ENCODE data around the gene FBXO11.

Gene FBXO11

GRCh38 chr2:47782381-47782670, 124.0 kb downstream of the FBXO11 start:
- peaks cover 21% of the 10 kb centered on the region for H3K36me3 ChIP-seq (replicated peaks)
- in situ Hi-C loops (cut with MboI; ENCODE audit: low sequenced_read_pairs), result no loop called here
- no peaks in the 10 kb centered on the region; the same call in 1 of the 2 replicates for H3K9me3 ChIP-seq
- peaks cover 9% of the 10 kb centered on the region; the same call in 1 of the 2 replicates for H3K4me1 ChIP-seq
- H3K4me3 ChIP-seq, result peak overlapping the region; percentile 91
- H3K27me3 ChIP-seq (ENCODE audit: low read depth), result no peaks in the 10 kb centered on the region
- peak in 1 of 2 experiments; percentile 39 for DNase-seq (ENCODE audit: low spot score in 2 of 2)

- H3K4me3 ChIP-seq, result no peak overlapping the region
- no peaks in the 10 kb centered on the region for H3K9me3 ChIP-seq
- H3K36me3 ChIP-seq (replicated peaks), result peaks cover 3% of the 10 kb centered on the region
- no peak for DNase-seq (ENCODE audit: low spot score in 2 of 2)
- in situ Hi-C loops (cut with MboI; ENCODE audit: low sequenced_read_pairs), result no loop called here
- 0 out of 2 replicates have a peak, but pooled peaks cover 3% of the 10 kb centered on the region for H3K4me1 ChIP-seq
- H3K27me3 ChIP-seq (ENCODE audit: low read depth), result no peaks in the 10 kb centered on the region
Observed at GRCh38 chr2:47779426-47779790, 126.9 kb downstream of the FBXO11 start.

GRCh38 chr2:47778698-47779425, 127.4 kb downstream of the FBXO11 start:
- peak in 1 of 2 experiments; percentile 8 for DNase-seq (ENCODE audit: low spot score in 2 of 2)
- in situ Hi-C loops (cut with MboI; ENCODE audit: low sequenced_read_pairs), result no loop called here
- H3K4me1 ChIP-seq, result no peaks in the 10 kb centered on the region

GRCh38 chr2:47777277-47777937, 128.9 kb downstream of the FBXO11 start:
- Histone ChIP-seq H3K9me3 (no peaks in the 10 kb centered on the region), H3K27me3 (ENCODE audit: low read depth) (no peaks in the 10 kb centered on the region), H3K4me3 (no peak overlapping the region), H3K36me3 (replicated peaks) (no peaks in the 10 kb centered on the region), H3K4me1 (no peaks in the 10 kb centered on the region)
- no peak for DNase-seq (ENCODE audit: low spot score in 2 of 2)
- in situ Hi-C loops (cut with MboI; ENCODE audit: low sequenced_read_pairs), result no loop called here

More at GRCh38 chr2:47778698-47779425, 127.4 kb downstream of the FBXO11 start:
- Histone ChIP-seq H3K27me3 (ENCODE audit: low read depth) (no peaks in the 10 kb centered on the region), H3K36me3 (replicated peaks) (no peaks in the 10 kb centered on the region), H3K9me3 (no peaks in the 10 kb centered on the region), H3K4me3 (no peak overlapping the region)

- Histone ChIP-seq H3K4me3 (no peak overlapping the region), H3K9me3 (no peaks in the 10 kb centered on the region), H3K36me3 (replicated peaks) (no peaks in the 10 kb centered on the region), H3K4me1 (no peaks in the 10 kb centered on the region), H3K27me3 (ENCODE audit: low read depth) (no peaks in the 10 kb centered on the region)
- in situ Hi-C loops (cut with MboI; ENCODE audit: low sequenced_read_pairs), result no loop called here
- no peak for DNase-seq (ENCODE audit: low spot score in 2 of 2)
Observed at GRCh38 chr2:47774567-47774966, 131.7 kb downstream of the FBXO11 start.

GRCh38 chr2:47772343-47772742, 134.0 kb downstream of the FBXO11 start:
- Histone ChIP-seq H3K9me3 (no peaks in the 10 kb centered on the region), H3K27me3 (ENCODE audit: low read depth) (no peaks in the 10 kb centered on the region), H3K4me3 (no peak overlapping the region), H3K4me1 (no peaks in the 10 kb centered on the region), H3K36me3 (replicated peaks) (no peaks in the 10 kb centered on the region)
- in situ Hi-C loops (cut with MboI; ENCODE audit: low sequenced_read_pairs), result no loop called here
- DNase-seq (ENCODE audit: low spot score in 2 of 2), result no peak

- peak in 1 of 2 experiments; percentile 27 for DNase-seq (ENCODE audit: low spot score in 2 of 2)
- Histone ChIP-seq H3K4me3 (no peak overlapping the region), H3K9me3 (no peaks in the 10 kb centered on the region), H3K36me3 (replicated peaks) (no peaks in the 10 kb centered on the region), H3K4me1 (no peaks in the 10 kb centered on the region), H3K27me3 (ENCODE audit: low read depth) (no peaks in the 10 kb centered on the region)
- in situ Hi-C loops (cut with MboI; ENCODE audit: low sequenced_read_pairs), result no loop called here
Observed at GRCh38 chr2:47771211-47771610, 135.1 kb downstream of the FBXO11 start.

GRCh38 chr2:47769318-47769717, 137.0 kb downstream of the FBXO11 start:
- no peak overlapping the region for H3K4me3 ChIP-seq
- no peaks in the 10 kb centered on the region for H3K27me3 ChIP-seq (ENCODE audit: low read depth)
- H3K9me3 ChIP-seq, result no peaks in the 10 kb centered on the region
- no peaks in the 10 kb centered on the region for H3K4me1 ChIP-seq
- in situ Hi-C loops (cut with MboI; ENCODE audit: low sequenced_read_pairs), result loop anchor here (5.0 to 10.0 kb wide), 2 partner anchors 325 to 432 kb away; no protein-coding TSS in a partner anchor
- DNase-seq (ENCODE audit: low spot score in 2 of 2), result no peak
- H3K36me3 ChIP-seq (replicated peaks), result no peaks in the 10 kb centered on the region

GRCh38 chr2:47767880-47768609, 138.3 kb downstream of the FBXO11 start:
- in situ Hi-C loops (cut with MboI; ENCODE audit: low sequenced_read_pairs), result loop anchor here (5.0 to 10.0 kb wide), 2 partner anchors 323 to 431 kb away; no protein-coding TSS in a partner anchor
- H3K9me3 ChIP-seq, result no peaks in the 10 kb centered on the region
- no peak overlapping the region for H3K4me3 ChIP-seq
- no peaks in the 10 kb centered on the region for H3K4me1 ChIP-seq
- no peaks in the 10 kb centered on the region for H3K36me3 ChIP-seq (replicated peaks)
- no peaks in the 10 kb centered on the region for H3K27me3 ChIP-seq (ENCODE audit: low read depth)
- peak; percentile 11 to 83 for DNase-seq (ENCODE audit: low spot score in 2 of 2)

- no peak for DNase-seq (ENCODE audit: low spot score in 2 of 2)
- H3K4me1 ChIP-seq, result no peaks in the 10 kb centered on the region
- H3K36me3 ChIP-seq (replicated peaks), result no peaks in the 10 kb centered on the region
- no peaks in the 10 kb centered on the region for H3K9me3 ChIP-seq
- H3K27me3 ChIP-seq (ENCODE audit: low read depth), result no peaks in the 10 kb centered on the region
- no peak overlapping the region for H3K4me3 ChIP-seq
- in situ Hi-C loops (cut with MboI; ENCODE audit: low sequenced_read_pairs), result loop anchor here (5.0 to 10.0 kb wide), 2 partner anchors 323 to 430 kb away; no protein-coding TSS in a partner anchor
Observed at GRCh38 chr2:47767497-47767844, 138.8 kb downstream of the FBXO11 start.

- Histone ChIP-seq H3K36me3 (replicated peaks) (no peaks in the 10 kb centered on the region), H3K27me3 (ENCODE audit: low read depth) (no peaks in the 10 kb centered on the region), H3K9me3 (no peaks in the 10 kb centered on the region), H3K4me3 (no peak overlapping the region), H3K4me1 (peaks cover 17% of the 10 kb centered on the region)
- in situ Hi-C loops (cut with MboI; ENCODE audit: low sequenced_read_pairs), result no loop called here
- DNase-seq (ENCODE audit: low spot score in 2 of 2), result peak in 1 of 2 experiments; percentile 17
Observed at GRCh38 chr2:47751856-47752414, 154.4 kb downstream of the FBXO11 start.

- no peaks in the 10 kb centered on the region for H3K36me3 ChIP-seq (replicated peaks)
- peaks cover 9% of the 10 kb centered on the region for H3K4me1 ChIP-seq
- no peak for DNase-seq (ENCODE audit: low spot score in 2 of 2)
- no peaks in the 10 kb centered on the region for H3K9me3 ChIP-seq
- in situ Hi-C loops (cut with MboI; ENCODE audit: low sequenced_read_pairs), result no loop called here
- H3K27me3 ChIP-seq (ENCODE audit: low read depth), result no peaks in the 10 kb centered on the region
- H3K4me3 ChIP-seq, result no peak overlapping the region
Observed at GRCh38 chr2:47747878-47748277, 158.4 kb downstream of the FBXO11 start.

GRCh38 chr2:47744074-47744473, 162.2 kb downstream of the FBXO11 start:
- H3K4me3 ChIP-seq, result no peak overlapping the region
- in situ Hi-C loops (cut with MboI; ENCODE audit: low sequenced_read_pairs), result no loop called here
- peaks cover 6% of the 10 kb centered on the region; the same call in 1 of the 2 replicates for H3K4me1 ChIP-seq
- H3K36me3 ChIP-seq (replicated peaks), result no peaks in the 10 kb centered on the region
- no peaks in the 10 kb centered on the region for H3K27me3 ChIP-seq (ENCODE audit: low read depth)
- no peaks in the 10 kb centered on the region for H3K9me3 ChIP-seq
- no peak for DNase-seq (ENCODE audit: low spot score in 2 of 2)
